Skeletal muscle satellite cell (primary cell): Measurements from ENCODE around the gene MEGF9.

Experiments
- H3K27me3 ChIP-seq: 2 replicates; pipeline ENCODE4 v1.7.0; 2013; ENCODE audit warnings: low read length; ENCODE audit not compliant: control insufficient read depth, insufficient read depth
- H3K36me3 ChIP-seq: 2 replicates; pipeline ENCODE4 v1.7.0; 2013; ENCODE audit warnings: mild to moderate bottlenecking, control low read depth, low read length; ENCODE audit not compliant: insufficient read depth
- H3K4me1 ChIP-seq: 2 replicates; pipeline ENCODE4 v1.7.0; 2013; ENCODE audit warnings: low read length; ENCODE audit not compliant: control insufficient read depth, insufficient read depth
- H3K4me2 ChIP-seq: 2 replicates; pipeline ENCODE4 v1.7.0; 2013; ENCODE audit warnings: mild to moderate bottlenecking, low read length
- H3K4me3 ChIP-seq: 2 replicates; pipeline ENCODE4 v1.7.0; 2013; ENCODE audit warnings: low read length
- H3K9ac ChIP-seq: 2 replicates; pipeline ENCODE4 v1.7.0; 2013; ENCODE audit warnings: mild to moderate bottlenecking, low read depth, low read length, moderate library complexity
- H3K9me3 ChIP-seq: replicated peaks from 2 replicates; pipeline ENCODE4 v1.7.0; 2013; ENCODE audit warnings: mild to moderate bottlenecking, control low read depth, low read length

MEGF9 gene

DNA sequence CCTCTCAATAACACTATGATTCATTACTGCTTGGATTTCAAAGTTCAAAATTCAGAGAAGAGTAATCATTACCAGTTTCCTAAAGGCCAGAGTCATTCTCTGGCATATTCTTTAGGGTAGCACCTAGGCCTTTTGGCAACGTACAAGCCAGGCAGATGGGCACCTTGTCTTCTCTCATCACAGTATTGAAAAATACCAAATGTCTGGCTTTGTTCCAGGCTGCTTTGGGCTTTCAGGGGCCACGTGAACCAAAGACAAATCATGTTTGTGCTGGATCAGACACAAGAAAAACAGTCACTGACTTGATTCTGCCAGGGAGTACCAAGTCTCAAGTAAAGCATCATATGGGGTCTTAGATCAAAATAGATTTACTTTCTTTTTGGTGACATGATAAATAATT is 15.5 kb downstream of the MEGF9 start:
- Histone ChIP-seq H3K9ac (no peak overlapping the region), H3K27me3 (no peaks in the 10 kb centered on the region), H3K4me3 (no peak overlapping the region), H3K36me3 (no peaks in the 10 kb centered on the region), H3K4me2 (no peak overlapping the region), H3K4me1 (peaks cover 42% of the 10 kb centered on the region), H3K9me3 (no peaks in the 10 kb centered on the region)

DNA sequence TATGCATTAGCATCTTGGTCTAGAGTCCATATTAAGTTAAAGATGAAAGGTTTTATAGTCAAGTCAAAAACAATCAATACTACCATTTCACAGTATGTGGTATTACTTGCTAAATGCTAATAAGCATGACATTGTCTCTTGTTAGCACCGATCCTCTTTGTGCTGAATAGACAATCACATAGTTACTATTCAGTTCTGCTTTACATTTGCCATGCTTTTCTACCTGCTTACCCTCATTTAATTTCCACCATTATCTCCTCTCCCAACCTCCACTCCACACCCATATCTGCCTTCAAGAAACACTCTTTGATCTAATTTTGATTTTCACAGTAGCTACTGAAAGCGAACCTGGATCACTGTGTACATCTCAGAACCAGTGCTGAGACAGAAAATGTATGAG is 16.8 kb downstream of the MEGF9 start:
- no peak overlapping the region for H3K4me3 ChIP-seq
- H3K4me1 ChIP-seq = peaks cover 55% of the 10 kb centered on the region
- no peaks in the 10 kb centered on the region for H3K27me3 ChIP-seq
- no peaks in the 10 kb centered on the region for H3K9me3 ChIP-seq
- H3K9ac ChIP-seq = no peak overlapping the region
- no peak overlapping the region for H3K4me2 ChIP-seq
- no peaks in the 10 kb centered on the region for H3K36me3 ChIP-seq

DNA sequence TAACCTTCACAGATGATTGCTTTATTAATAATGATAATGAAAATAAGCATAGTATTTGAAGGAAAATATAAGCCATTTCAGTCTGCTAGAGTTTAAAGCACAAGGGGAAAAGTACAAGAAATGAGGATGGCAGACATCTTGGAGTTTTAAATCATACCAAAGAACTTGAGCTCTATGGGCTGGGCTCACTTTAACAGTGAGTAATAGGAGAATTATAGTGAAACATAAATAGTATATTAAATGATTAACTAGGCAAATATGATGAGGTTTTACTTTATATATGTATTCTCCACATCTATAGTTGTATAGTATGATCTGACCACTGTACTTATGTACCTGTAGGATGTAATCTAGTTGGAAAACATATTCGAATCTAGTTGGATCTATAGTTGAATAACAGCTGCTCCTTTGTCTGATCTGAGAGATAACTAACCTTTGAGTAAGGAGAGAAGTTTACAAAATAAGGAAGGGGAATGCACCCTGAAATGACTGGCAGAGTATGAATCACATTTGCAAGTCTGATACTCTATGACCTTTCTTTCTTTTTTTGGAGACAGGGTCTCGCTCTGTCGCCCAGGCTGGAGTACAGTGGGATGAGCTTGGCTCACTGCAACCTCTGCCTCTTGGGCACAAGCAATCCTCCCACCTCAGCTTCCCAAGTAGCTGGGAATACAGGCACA is 17.6 kb downstream of the MEGF9 start:
- H3K9ac ChIP-seq = peak overlapping the region; percentile 2
- H3K36me3 ChIP-seq = no peaks in the 10 kb centered on the region
- peak overlapping the region; percentile 21 for H3K4me3 ChIP-seq
- H3K4me2 ChIP-seq = peak overlapping the region; percentile 41
- no peaks in the 10 kb centered on the region for H3K9me3 ChIP-seq
- no peaks in the 10 kb centered on the region for H3K27me3 ChIP-seq
- peaks cover 57% of the 10 kb centered on the region for H3K4me1 ChIP-seq

DNA sequence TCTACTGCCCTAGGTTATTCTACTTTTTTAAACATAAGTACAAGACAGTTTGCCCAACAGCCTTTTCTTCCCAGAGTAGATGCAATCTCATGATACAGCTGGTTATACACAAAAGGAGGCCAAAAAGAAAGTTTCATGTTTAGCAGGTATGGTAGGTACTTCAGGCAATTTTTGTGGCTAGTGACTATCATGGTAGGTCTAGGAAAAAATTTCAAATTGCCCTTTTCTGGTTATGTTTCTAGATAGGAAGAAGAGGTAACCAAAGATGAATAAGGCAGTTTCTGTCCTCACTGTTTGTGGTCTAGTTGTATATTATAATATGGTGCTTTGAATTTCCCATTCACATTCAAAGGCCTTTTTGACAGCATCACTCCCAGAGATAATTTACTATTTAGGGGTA is 19.7 kb downstream of the MEGF9 start:
- H3K4me1 ChIP-seq = peaks cover 76% of the 10 kb centered on the region
- no peaks in the 10 kb centered on the region for H3K27me3 ChIP-seq
- no peak overlapping the region for H3K4me2 ChIP-seq
- H3K9me3 ChIP-seq = no peaks in the 10 kb centered on the region
- H3K36me3 ChIP-seq = no peaks in the 10 kb centered on the region
- no peak overlapping the region for H3K4me3 ChIP-seq
- no peak overlapping the region for H3K9ac ChIP-seq

DNA sequence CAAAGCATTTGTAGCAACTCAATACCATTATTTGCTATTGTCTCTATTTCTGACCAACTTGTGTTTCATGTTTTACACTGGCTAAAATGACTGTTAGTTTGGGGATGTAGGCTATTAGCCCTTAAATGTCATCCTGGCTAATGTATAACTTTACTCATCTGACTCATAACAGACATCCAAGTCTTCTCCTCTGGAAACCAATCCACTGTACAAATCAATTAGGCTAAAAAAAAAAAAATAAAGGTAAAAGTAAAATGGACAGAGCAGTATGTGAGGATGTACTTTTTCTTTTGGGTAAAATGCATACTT is 20.6 kb downstream of the MEGF9 start:
- H3K4me1 ChIP-seq = peaks cover 73% of the 10 kb centered on the region
- no peaks in the 10 kb centered on the region for H3K9me3 ChIP-seq
- no peak overlapping the region for H3K4me3 ChIP-seq
- H3K4me2 ChIP-seq = peak overlapping the region; percentile 53
- H3K27me3 ChIP-seq = no peaks in the 10 kb centered on the region
- no peaks in the 10 kb centered on the region for H3K36me3 ChIP-seq
- H3K9ac ChIP-seq = no peak overlapping the region

DNA sequence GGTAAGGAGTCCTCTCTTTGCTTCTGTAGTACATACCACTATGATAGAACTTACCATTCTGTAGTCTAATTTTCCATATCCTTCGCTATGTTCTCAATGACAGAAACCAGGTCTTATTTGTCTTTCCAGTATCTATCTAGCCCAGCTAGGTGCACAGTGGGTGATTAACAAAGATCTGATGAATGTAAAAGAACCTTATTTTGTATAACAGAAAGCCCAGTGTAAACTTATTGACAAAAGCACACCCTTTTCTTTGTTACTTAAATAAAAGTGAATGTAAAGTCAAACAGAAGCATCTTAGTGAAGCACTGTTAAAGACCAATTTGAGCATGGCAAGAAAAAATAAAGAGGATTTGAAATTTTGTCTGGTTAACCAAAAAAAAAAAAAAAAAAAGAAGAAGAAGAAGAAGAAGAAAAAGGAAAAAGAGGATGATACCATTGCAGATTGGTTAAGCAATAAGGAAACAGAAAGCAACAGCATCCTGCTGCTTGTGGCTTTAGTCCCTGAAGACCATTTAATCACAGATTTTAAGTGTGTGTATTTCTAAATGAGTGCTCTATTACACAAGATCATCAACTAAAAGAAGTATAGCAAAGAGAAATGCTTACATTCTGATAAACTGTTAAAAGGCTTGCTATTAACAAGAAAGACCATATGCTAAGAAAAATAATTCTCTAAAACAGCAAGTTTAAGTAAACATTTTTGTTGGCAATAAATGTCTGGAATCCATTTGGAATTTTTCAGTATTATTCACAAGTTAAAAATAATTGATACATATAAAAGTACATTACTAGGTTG is 21.2 kb downstream of the MEGF9 start:
- Histone ChIP-seq H3K9me3 (no peaks in the 10 kb centered on the region), H3K9ac (peak overlapping the region; percentile 23), H3K4me2 (peak overlapping the region; percentile 53), H3K36me3 (no peaks in the 10 kb centered on the region), H3K4me1 (peaks cover 69% of the 10 kb centered on the region), H3K27me3 (no peaks in the 10 kb centered on the region), H3K4me3 (no peak overlapping the region)

DNA sequence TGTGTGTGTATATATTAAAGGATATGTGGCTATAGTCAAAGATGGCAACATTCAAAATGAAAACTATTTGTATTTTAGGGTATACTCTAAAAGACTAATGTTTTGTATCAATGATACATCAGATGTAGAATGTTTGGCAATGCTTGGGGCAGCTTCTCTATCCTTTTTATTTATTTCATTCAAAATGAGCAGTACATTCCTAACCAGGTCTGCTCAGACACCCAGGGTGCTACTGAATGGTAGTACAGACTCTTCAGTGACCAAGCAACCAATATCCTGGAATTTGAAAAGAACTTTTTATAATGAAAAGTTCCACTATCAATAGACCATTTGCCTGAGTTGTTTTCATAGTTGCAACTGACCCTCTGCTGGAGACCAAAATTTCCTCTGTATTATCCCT is 23.9 kb downstream of the MEGF9 start:
- Histone ChIP-seq H3K4me3 (no peak overlapping the region), H3K9me3 (no peaks in the 10 kb centered on the region), H3K36me3 (no peaks in the 10 kb centered on the region), H3K9ac (no peak overlapping the region), H3K4me2 (peak overlapping the region; percentile 40), H3K4me1 (peaks cover 48% of the 10 kb centered on the region), H3K27me3 (no peaks in the 10 kb centered on the region)

DNA sequence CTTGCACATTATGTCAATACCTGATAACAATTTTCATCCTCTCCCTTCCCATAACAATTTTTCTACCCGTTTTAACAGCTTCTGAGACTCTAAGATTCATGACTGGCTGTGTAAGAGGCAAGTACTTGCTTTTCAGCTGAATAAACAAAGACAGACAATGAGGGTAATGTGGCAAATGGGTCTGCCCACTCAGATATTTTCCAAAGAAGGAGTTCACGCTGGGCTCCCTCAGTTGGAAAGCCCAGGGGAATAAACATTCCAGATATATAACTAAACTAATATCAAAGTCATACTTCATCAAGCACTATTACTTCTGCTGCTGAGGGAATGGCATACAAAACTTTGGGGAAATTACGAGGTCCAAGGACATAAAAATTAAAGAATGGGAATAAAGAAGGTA is 24.4 kb downstream of the MEGF9 start:
- Histone ChIP-seq H3K4me3 (no peak overlapping the region), H3K36me3 (no peaks in the 10 kb centered on the region), H3K4me1 (peaks cover 52% of the 10 kb centered on the region), H3K4me2 (peak overlapping the region; percentile 40), H3K9me3 (no peaks in the 10 kb centered on the region), H3K9ac (no peak overlapping the region), H3K27me3 (no peaks in the 10 kb centered on the region)

DNA sequence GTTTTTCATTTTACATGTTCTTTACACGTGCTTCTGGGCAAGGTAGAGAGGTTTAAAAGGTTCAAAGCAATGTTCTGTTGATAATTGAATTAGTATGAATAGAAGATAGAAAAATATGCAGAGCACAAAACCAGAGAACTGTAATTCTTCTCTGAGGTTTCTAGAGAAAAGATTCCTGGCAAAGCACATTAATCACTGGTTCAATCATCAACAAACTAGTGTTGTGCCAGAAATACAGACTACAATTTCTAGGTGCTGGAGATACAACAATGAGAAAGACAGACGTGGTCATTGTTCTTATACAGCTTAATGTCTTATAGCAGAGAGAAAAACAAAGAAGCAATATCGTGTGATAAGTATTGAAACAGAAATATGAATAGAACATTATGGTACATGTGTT is 25.5 kb downstream of the MEGF9 start:
- no peak overlapping the region for H3K4me2 ChIP-seq
- H3K4me3 ChIP-seq = no peak overlapping the region
- H3K4me1 ChIP-seq = peaks cover 54% of the 10 kb centered on the region
- no peak overlapping the region for H3K9ac ChIP-seq
- H3K27me3 ChIP-seq = no peaks in the 10 kb centered on the region
- H3K36me3 ChIP-seq = no peaks in the 10 kb centered on the region
- no peaks in the 10 kb centered on the region for H3K9me3 ChIP-seq

DNA sequence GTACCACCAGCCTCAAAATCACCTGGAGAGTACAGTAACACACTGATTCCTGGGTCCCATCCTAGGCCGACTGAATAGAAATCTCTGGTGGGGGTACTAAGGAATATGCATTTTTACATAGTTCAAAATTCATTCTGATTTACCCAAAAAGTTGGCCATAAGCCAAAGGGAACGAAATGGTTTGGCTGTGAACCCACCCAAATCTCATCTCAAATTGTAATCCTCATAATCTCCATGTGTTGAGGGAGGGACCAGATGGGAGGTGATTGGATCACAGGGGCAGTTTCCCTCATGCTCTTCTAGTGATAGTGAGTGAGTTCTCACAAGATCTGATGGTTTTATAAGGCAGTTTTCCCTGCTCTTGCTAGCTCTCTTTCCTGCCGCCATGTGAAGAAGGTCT is 31.1 kb downstream of the MEGF9 start:
- no peak overlapping the region for H3K9ac ChIP-seq
- H3K4me1 ChIP-seq = peaks cover 14% of the 10 kb centered on the region

DNA sequence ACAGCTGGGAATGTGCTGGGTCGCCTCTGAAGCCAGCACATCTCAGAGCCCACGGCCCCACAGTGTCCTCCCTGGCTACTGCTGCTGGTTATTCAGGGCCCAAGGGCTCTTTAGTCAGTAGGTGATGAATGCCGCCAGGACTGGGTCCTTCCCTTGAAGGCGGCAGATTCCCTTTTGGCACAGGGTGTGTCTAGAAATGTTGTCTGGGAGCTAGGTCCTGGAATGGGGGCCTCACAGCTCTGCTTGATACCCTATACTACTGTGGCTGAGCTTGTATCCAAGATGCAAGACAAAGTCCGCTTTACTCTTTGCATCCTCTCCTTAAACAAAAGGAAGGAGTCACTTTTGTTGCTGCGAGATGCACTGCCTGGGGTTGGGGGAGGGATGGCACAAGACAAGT is 33.1 kb downstream of the MEGF9 start:
- Histone ChIP-seq H3K9me3 (no peaks in the 10 kb centered on the region), H3K4me1 (peaks cover 14% of the 10 kb centered on the region), H3K27me3 (no peaks in the 10 kb centered on the region), H3K9ac (no peak overlapping the region), H3K36me3 (no peaks in the 10 kb centered on the region), H3K4me2 (no peak overlapping the region), H3K4me3 (no peak overlapping the region)

More for the DNA sequence above, 31.1 kb downstream of the MEGF9 start:
- no peak overlapping the region for H3K4me2 ChIP-seq
- H3K27me3 ChIP-seq = no peaks in the 10 kb centered on the region
- no peaks in the 10 kb centered on the region for H3K9me3 ChIP-seq
- no peaks in the 10 kb centered on the region for H3K36me3 ChIP-seq
- no peak overlapping the region for H3K4me3 ChIP-seq

DNA sequence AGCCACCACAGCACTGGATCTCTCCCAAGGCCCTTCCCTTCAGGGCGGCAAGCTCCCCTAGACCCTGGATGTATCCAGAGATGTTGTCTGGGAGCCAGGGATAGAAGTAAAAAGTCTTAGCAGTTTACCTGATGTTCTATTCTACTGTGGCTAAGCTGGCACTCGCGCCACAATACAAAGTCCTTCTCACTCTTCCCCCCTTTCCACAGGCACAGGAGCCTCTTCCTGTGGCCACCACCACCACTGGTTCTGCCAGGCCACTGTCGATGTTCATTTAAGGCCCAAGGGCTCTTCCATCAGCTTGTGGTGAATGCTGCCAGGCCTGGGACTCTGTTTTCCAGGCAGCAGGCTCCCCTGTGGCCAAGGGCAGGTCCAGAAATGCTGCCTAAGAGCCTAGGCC is 33.7 kb downstream of the MEGF9 start:
- Histone ChIP-seq H3K9ac (no peak overlapping the region), H3K9me3 (no peaks in the 10 kb centered on the region), H3K36me3 (no peaks in the 10 kb centered on the region), H3K4me3 (no peak overlapping the region), H3K4me2 (no peak overlapping the region), H3K27me3 (no peaks in the 10 kb centered on the region), H3K4me1 (peaks cover 14% of the 10 kb centered on the region)
